ENCODE results near the gene EPO.

- TF ChIP-seq CTCF (optimal IDR thresholded peaks at IDR 0.05 in 1 of 3, IDR thresholded peaks at IDR 0.05 in 1 of 3, conservative IDR thresholded peaks at IDR 0.05 in 1 of 3; ENCODE audit: extremely low read depth in 1 of 3, insufficient read depth in 2 of 3, low read length in 3 of 3) (no peak), EZH2 (IDR thresholded peaks at IDR 0.05; ENCODE audit: low read length) (no peak)
Measured at GRCh38 chr7:100682991-100683658, 37.1 kb upstream of the EPO start.
